ENCODE measurements around the gene DCXR.

DCXR gene

GRCh38 chr17:81996757-81997441 is 40.6 kb downstream of the DCXR start:
- DNase-seq (ENCODE audit: low spot score) = no peak

- no peak for DNase-seq (ENCODE audit: low spot score)
These were observed 41.2 kb downstream of the DCXR start for GRCh38 chr17:81996232-81996756.

- DNase-seq (ENCODE audit: low spot score) = no peak
These were observed 41.9 kb downstream of the DCXR start for GRCh38 chr17:81995463-81996231.

- no peak for DNase-seq (ENCODE audit: low spot score)
These were observed 42.7 kb downstream of the DCXR start for GRCh38 chr17:81994593-81995462.

- DNase-seq (ENCODE audit: low spot score) = no peak
These were observed 43.5 kb downstream of the DCXR start for GRCh38 chr17:81993729-81994592.

- no peak for DNase-seq (ENCODE audit: low spot score)
These were observed 45.0 kb downstream of the DCXR start for GRCh38 chr17:81992306-81993102.

GRCh38 chr17:81991684-81992305 is 45.7 kb downstream of the DCXR start:
- peak; percentile 72 for DNase-seq (ENCODE audit: low spot score)

GRCh38 chr17:81990836-81991683 is 46.4 kb downstream of the DCXR start:
- no peak for DNase-seq (ENCODE audit: low spot score)

GRCh38 chr17:81987161-81987770 is 50.2 kb downstream of the DCXR start:
- DNase-seq (ENCODE audit: low spot score) = no peak

- no peak for DNase-seq (ENCODE audit: low spot score)
These were observed 50.9 kb downstream of the DCXR start for GRCh38 chr17:81986606-81987005.

All from cerebellar cortex (tissue), 1 donor.